HepG2 (cell line): ENCODE measurements around the gene CYP2W1. TPM values are rescaled to one million over a fixed set of nuclear protein-coding genes. Genes with fewer than 3 reads are reported as not detected.

Experiments used
- ADNP ChIP-seq: sonication (generic); formaldehyde crosslinking; IDR thresholded peaks from 2 replicates; pipeline ENCODE4 v1.4.0; 2020; ENCODE audit warnings: missing genetic modification reagents
- ARNT2 ChIP-seq: sonication (generic); formaldehyde crosslinking; IDR thresholded peaks from 2 replicates; pipeline ENCODE4 v1.8.0; 2022; ENCODE audit warnings: mild to moderate bottlenecking, low read depth, missing genetic modification reagents, moderate library complexity
- ATF5 ChIP-seq: sonication (generic); formaldehyde crosslinking; IDR thresholded peaks from 2 replicates; pipeline ENCODE4 v1.4.0; 2020; ENCODE audit warnings: mild to moderate bottlenecking, low read depth, missing genetic modification reagents
- CAMTA2 ChIP-seq: sonication (generic); formaldehyde crosslinking; IDR thresholded peaks from 2 replicates; pipeline ENCODE4 v1.4.0; 2020; ENCODE audit warnings: mild to moderate bottlenecking, missing genetic modification reagents, borderline replicate concordance
- CEBPB ChIP-seq: IDR thresholded peaks from 2 replicates; pipeline ENCODE4 v1.6.1; 2011; ENCODE audit warnings: low read depth, low read length, improper control_type of control experiment, borderline replicate concordance
- ETS1 ChIP-seq: sonication (generic); formaldehyde crosslinking; IDR thresholded peaks from 2 replicates; pipeline ENCODE4 v1.4.0; 2020; ENCODE audit warnings: missing genetic modification reagents
- KDM5B ChIP-seq: sonication (generic); formaldehyde crosslinking; IDR thresholded peaks from 2 replicates; pipeline ENCODE4 v1.4.0; 2020; ENCODE audit warnings: missing genetic modification reagents, mild to moderate bottlenecking, borderline replicate concordance
- MEIS1 ChIP-seq: sonication (generic); formaldehyde crosslinking; IDR thresholded peaks from 2 replicates; pipeline ENCODE4 v1.9.0; 2021; ENCODE audit warnings: mild to moderate bottlenecking, missing genetic modification reagents, moderate library complexity, borderline replicate concordance
- PRDM15 ChIP-seq: sonication (generic); formaldehyde crosslinking; IDR thresholded peaks from 2 replicates; pipeline ENCODE4 v1.4.0; 2020; ENCODE audit warnings: missing genetic modification reagents
- SALL1 ChIP-seq: sonication (generic); formaldehyde crosslinking; IDR thresholded peaks from 2 replicates; pipeline ENCODE4 v1.8.0; 2022; ENCODE audit warnings: mild to moderate bottlenecking, missing genetic modification reagents
- SMAD3 ChIP-seq: sonication (generic); formaldehyde crosslinking; IDR thresholded peaks from 2 replicates; pipeline ENCODE4 v1.4.0; 2020; ENCODE audit warnings: missing genetic modification reagents
- ZBTB38 ChIP-seq: sonication (generic); formaldehyde crosslinking; IDR thresholded peaks from 2 replicates; pipeline ENCODE4 v1.5.1; 2020; ENCODE audit warnings: mild to moderate bottlenecking, missing genetic modification reagents
- ZBTB44 ChIP-seq: sonication (generic); formaldehyde crosslinking; IDR thresholded peaks from 2 replicates; pipeline ENCODE4 v1.4.0; 2020; ENCODE audit warnings: missing genetic modification reagents
- ZFY ChIP-seq: sonication (generic); formaldehyde crosslinking; IDR thresholded peaks from 2 replicates; pipeline ENCODE4 v1.4.0; 2020; ENCODE audit warnings: missing genetic modification reagents
- ZNF33B ChIP-seq: sonication (generic); formaldehyde crosslinking; IDR thresholded peaks from 2 replicates; pipeline ENCODE4 v1.5.1; 2020; ENCODE audit warnings: mild to moderate bottlenecking, missing genetic modification reagents
- ZNF709 ChIP-seq: sonication (generic); formaldehyde crosslinking; IDR thresholded peaks from 2 replicates; pipeline ENCODE4 v1.5.0; 2020; ENCODE audit warnings: mild to moderate bottlenecking, missing genetic modification reagents
- ZNF770 ChIP-seq: sonication (generic); formaldehyde crosslinking; IDR thresholded peaks from 2 replicates; pipeline ENCODE4 v1.5.0; 2020; ENCODE audit warnings: mild to moderate bottlenecking, missing genetic modification reagents
- ZNF782 ChIP-seq: sonication (generic); formaldehyde crosslinking; IDR thresholded peaks from 2 replicates; pipeline ENCODE4 v1.4.0; 2020; ENCODE audit warnings: missing genetic modification reagents, mild to moderate bottlenecking, borderline replicate concordance
- ZNF816 ChIP-seq: sonication (generic); formaldehyde crosslinking; IDR thresholded peaks from 2 replicates; pipeline ENCODE4 v1.8.0; 2022; ENCODE audit warnings: missing genetic modification reagents, mild to moderate bottlenecking, borderline replicate concordance
- ZNF850 ChIP-seq: sonication (generic); formaldehyde crosslinking; conservative IDR thresholded peaks from 2 replicates; pipeline ENCODE4 v1.9.0; 2021; ENCODE audit warnings: mild to moderate bottlenecking, missing genetic modification reagents
- ZSCAN20 ChIP-seq: sonication (generic); formaldehyde crosslinking; IDR thresholded peaks from 2 replicates; pipeline ENCODE4 v1.4.0; 2020; ENCODE audit warnings: missing genetic modification reagents, mild to moderate bottlenecking, borderline replicate concordance
- polyA plus RNA-seq, 8 experiments: library from polyadenylated mRNA; depleted of rRNA in 3 of 8; stranded (reverse) in 7 of 8; unstranded in 1 of 8; fragments of >200 nt; fragmentation: Illumina TruSeq in 4 of 8; extraction: Trizol in 4 of 8; gene quantifications; 2 replicates each; pipeline versions ENCODE4 v1.2.1 to v1.2.3, GENCODE V29; 2011 to 2016; ENCODE audit warnings: low read depth in 4 of 8, missing spikeins in 1 of 8, mixed read lengths in 1 of 8; ENCODE audit not compliant: insufficient read depth in 1 of 8
- total RNA-seq, 5 experiments: library from RNA; depleted of rRNA; stranded (reverse); fragments of >200 nt; fragmentation: Illumina TruSeq; extraction: Trizol; gene quantifications; 2 replicates each; pipeline ENCODE4 v1.2.3, GENCODE V29; 2016; ENCODE audit warnings: low read depth in 1 of 5

The CYP2W1 gene
- total and polyA plus RNA-seq, 2 of the 13 experiments (the other 11 are each of a cell fraction or from before 2014, with no cell fraction given): 19.5 to 31.7 TPM

- TF ChIP-seq ZNF770 (CRISPR knock-in tag): peak; percentile 46; the same call in 1 of the 2 replicates
- peak; percentile 93 for TF ChIP-seq ADNP (CRISPR knock-in tag)
- TF ChIP-seq ZBTB44 (CRISPR knock-in tag): no peak
- TF ChIP-seq CEBPB: no peak
- TF ChIP-seq ZFY (CRISPR knock-in tag): peak; percentile 10; the same call in 1 of the 2 replicates
- 0 out of 2 replicates have a peak, but pooled peaks have one; percentile 52 for TF ChIP-seq ZNF816 (CRISPR knock-in tag)
- no peak for TF ChIP-seq ARNT2 (CRISPR knock-in tag)
- TF ChIP-seq KDM5B (CRISPR knock-in tag): 0 out of 2 replicates have a peak, but pooled peaks have one; percentile 11
- 0 out of 2 replicates have a peak, but pooled peaks have one; percentile 19 for TF ChIP-seq ZNF709 (CRISPR knock-in tag)
- 0 out of 2 replicates have a peak, but pooled peaks have one; percentile 5 for TF ChIP-seq SMAD3 (CRISPR knock-in tag)
- 0 out of 2 replicates have a peak, but pooled peaks have one; percentile 8 for TF ChIP-seq ZNF782 (CRISPR knock-in tag)
- no peak for TF ChIP-seq PRDM15 (CRISPR knock-in tag)
- TF ChIP-seq ETS1: no peak
- peak; percentile 81; the same call in 1 of the 2 replicates for TF ChIP-seq ATF5 (CRISPR knock-in tag)
- peak; percentile 69; the same call in 1 of the 2 replicates for TF ChIP-seq ZNF850 (CRISPR knock-in tag)
- TF ChIP-seq CAMTA2 (CRISPR knock-in tag): no peak
- TF ChIP-seq ZBTB38 (CRISPR knock-in tag): peak; percentile 33
- TF ChIP-seq ZNF33B (CRISPR knock-in tag): 0 out of 2 replicates have a peak, but pooled peaks have one; percentile 1
- no peak for TF ChIP-seq SALL1 (CRISPR knock-in tag)
- TF ChIP-seq MEIS1 (CRISPR knock-in tag): peak; percentile 45; the same call in 1 of the 2 replicates
- no peak for TF ChIP-seq ZSCAN20 (CRISPR knock-in tag)
These were observed 663 bp downstream of the CYP2W1 start (continued) for GRCh38 chr7:983616-984071.
